K562 (cell line): Measurements from ENCODE around the gene KARS1. TPM values are rescaled to one million over a fixed set of nuclear protein-coding genes. Genes with fewer than 3 reads are reported as not detected.

Source experiments
- ATAC-seq: fragments of 200-7000 bp; cut with Tn5 transposase; 3 replicates; pipeline ENCODE4 v1.9.1; 2020; ENCODE audit warnings: moderate library complexity
- BruUV-seq: library from RNA; stranded (reverse); fragments of 400-500 nt; replicated peaks from 2 replicates; lab custom pipeline; 2021; lab: Mats Ljungman, UMichigan
- CTCF ChIA-PET: fragments of 300-600 bp; formaldehyde crosslinking; extraction: SDS; loops from one replicate; lab custom pipeline; 2021; ENCODE audit warnings: low intra/inter-chr PET ratio; lab: Yijun Ruan, JAX
- POLR2A ChIA-PET: fragments of 300-600, 350-650 bp; sonication (Branson Sonifier 250); formaldehyde crosslinking; extraction: SDS; loops from one replicate; lab custom pipeline; 2021; ENCODE audit warnings: antibody characterized with exemption, inconsistent platforms; lab: Yijun Ruan, JAX
- DNase-seq, 4 experiments: peaks; one replicate each; pipeline versions ENCODE4 v3.0.0 to v3.0.0-alpha.2; 2011 to 2018; ENCODE audit warnings: low spot score in 3 of 4, mixed read lengths in 3 of 4; ENCODE audit errors: extremely low read depth in 1 of 4
- FAIRE-seq: peaks from 2 replicates; lab custom pipeline; 2011; peaks lifted over from hg19 to GRCh38; lab: Jason Lieb, UNC
- H2AFZ ChIP-seq: 2 replicates; pipeline ENCODE4 v1.6.0; 2011; ENCODE audit warnings: low read depth, low read length, control low read depth, inconsistent platforms
- H3K27ac ChIP-seq: fragments of 200-600 bp; 3 replicates; pipeline ENCODE4 v1.8.0; 2011; ENCODE audit warnings: low read depth, mild to moderate bottlenecking, control low read depth, inconsistent platforms, low read length, moderate library complexity, mixed read lengths; ENCODE audit errors: extremely low read depth
- H3K27me3 ChIP-seq, 2 experiments: fragments of 300-600 bp in 1 of 2; 2 replicates in 1 of 2; 3 replicates in 1 of 2; pipeline versions ENCODE4 v1.6.0 to v1.8.0; 2011; ENCODE audit warnings: inconsistent platforms in 2 of 2, low read length in 2 of 2, mild to moderate bottlenecking in 1 of 2, mixed read lengths in 1 of 2, moderate library complexity in 1 of 2; ENCODE audit not compliant: control insufficient read depth in 2 of 2, insufficient read depth in 2 of 2
- H3K36me3 ChIP-seq: fragments of 300-600 bp; 3 replicates; pipeline ENCODE4 v1.8.0; 2011; ENCODE audit warnings: mild to moderate bottlenecking, low read length, inconsistent platforms; ENCODE audit not compliant: control insufficient read depth, insufficient read depth
- H3K4me1 ChIP-seq, 2 experiments: fragments of 200-600 bp in 1 of 2; replicated peaks in 1 of 2; 2 replicates in 1 of 2; 3 replicates in 1 of 2; pipeline versions ENCODE4 v1.5.1 to v1.8.0; 2011; ENCODE audit warnings: inconsistent platforms in 2 of 2, low read length in 2 of 2, mild to moderate bottlenecking in 1 of 2, mixed read lengths in 1 of 2, moderate library complexity in 1 of 2; ENCODE audit not compliant: control insufficient read depth in 2 of 2, insufficient read depth in 2 of 2
- H3K4me2 ChIP-seq: 2 replicates; pipeline ENCODE4 v1.6.1; 2011; ENCODE audit warnings: low read length, control low read depth, inconsistent platforms, mixed read lengths; ENCODE audit not compliant: insufficient read depth
- H3K4me3 ChIP-seq: fragments of 200-600 bp; sonication (generic), shearing (Covaris generic); 2 replicates; pipeline ENCODE4 v1.5.1; 2016; ENCODE audit warnings: control low read depth, inconsistent platforms
- H3K79me2 ChIP-seq: fragments of 200-600 bp; 3 replicates; pipeline ENCODE4 v1.8.0; 2011; ENCODE audit warnings: low read length, inconsistent platforms; ENCODE audit not compliant: control insufficient read depth, insufficient read depth
- H3K9ac ChIP-seq, 2 experiments: 2 replicates each; pipeline versions ENCODE4 v1.6.0 to v1.6.1; 2011; ENCODE audit warnings: low read depth in 2 of 2, low read length in 2 of 2, control low read depth in 1 of 2, inconsistent platforms in 1 of 2, mild to moderate bottlenecking in 1 of 2, mixed read lengths in 1 of 2; ENCODE audit not compliant: insufficient read depth in 1 of 2
- H3K9me1 ChIP-seq: one replicate; pipeline ENCODE4 v1.6.0; 2011; ENCODE audit warnings: inconsistent platforms, mild to moderate bottlenecking, low read length, moderate library complexity; ENCODE audit not compliant: control insufficient read depth, insufficient read depth
- H3K9me3 ChIP-seq: replicated peaks from 2 replicates; pipeline ENCODE4 v1.5.1; 2011; ENCODE audit warnings: low read depth, low read length, inconsistent platforms; ENCODE audit not compliant: control insufficient read depth, insufficient read depth
- H4K20me1 ChIP-seq: replicated peaks from 2 replicates; pipeline ENCODE4 v1.6.1; 2011; ENCODE audit warnings: low read length, inconsistent platforms, mixed read lengths; ENCODE audit not compliant: control insufficient read depth, insufficient read depth
- BACH1 ChIP-seq: fragments of 200-800 bp; sonication (Bioruptor generic); IDR thresholded peaks from 2 replicates; pipeline ENCODE4 v1.6.1; 2016; ENCODE audit warnings: missing genetic modification characterization, missing compliant biosample characterization
- BRF1 ChIP-seq: IDR thresholded peaks from 3 replicates; pipeline ENCODE4 v1.6.1; 2011; ENCODE audit warnings: borderline replicate concordance, mild to moderate bottlenecking; ENCODE audit not compliant: insufficient read length; ENCODE audit errors: extremely low read depth
- BRF2 ChIP-seq: IDR thresholded peaks from 3 replicates; pipeline ENCODE4 v1.6.1; 2011; ENCODE audit warnings: borderline replicate concordance, mild to moderate bottlenecking; ENCODE audit not compliant: insufficient read length, insufficient read depth
- CEBPG ChIP-seq, 3 experiments: fragments of 200-800 bp in 1 of 3; sonication (Bioruptor generic) in 1 of 3; sonication (generic) in 1 of 3; formaldehyde crosslinking in 1 of 3; IDR thresholded peaks in 2 of 3; conservative IDR thresholded peaks in 1 of 3; 2 replicates each; pipeline versions ENCODE4 v1.6.1 to v1.8.0; 2016 to 2022; ENCODE audit warnings: missing compliant biosample characterization in 2 of 3, missing genetic modification characterization in 2 of 3, mild to moderate bottlenecking in 1 of 3, missing genetic modification reagents in 1 of 3
- COPS2 ChIP-seq: fragments of 450-650 bp; conservative IDR thresholded peaks from 2 replicates; pipeline ENCODE4 v1.6.1; 2016; ENCODE audit warnings: mild to moderate bottlenecking, moderate library complexity
- EP300 ChIP-seq: IDR thresholded peaks from 2 replicates; pipeline ENCODE4 v1.6.1; 2012; ENCODE audit warnings: low read length, improper control_type of control experiment
- HDAC3 ChIP-seq: fragments of 450-650 bp; IDR thresholded peaks from 2 replicates; pipeline ENCODE4 v1.6.1; 2018; ENCODE audit warnings: borderline replicate concordance, mild to moderate bottlenecking, moderate library complexity; ENCODE audit not compliant: partially characterized antibody
- LCOR ChIP-seq: sonication (generic); formaldehyde crosslinking; IDR thresholded peaks from 2 replicates; pipeline ENCODE4 v1.8.0; 2022; ENCODE audit warnings: mild to moderate bottlenecking, missing genetic modification reagents
- MEF2A ChIP-seq: IDR thresholded peaks from 2 replicates; pipeline ENCODE4 v1.6.1; 2011; ENCODE audit warnings: low read depth, mild to moderate bottlenecking, low read length, moderate library complexity; ENCODE audit not compliant: control insufficient read depth
- NBN ChIP-seq: fragments of 450-650 bp; IDR thresholded peaks from 2 replicates; pipeline ENCODE4 v1.6.1; 2016; ENCODE audit warnings: low read depth, mild to moderate bottlenecking
- PKNOX1 ChIP-seq: fragments of 450-650 bp; IDR thresholded peaks from 2 replicates; pipeline ENCODE4 v1.6.1; 2016
- POLR3G ChIP-seq: IDR thresholded peaks from 2 replicates; pipeline ENCODE4 v1.6.1; 2011; ENCODE audit not compliant: insufficient read length, insufficient replicate concordance; ENCODE audit errors: extremely low read depth
- SAFB ChIP-seq: fragments of 200-400 bp; formaldehyde crosslinking; IDR thresholded peaks from 2 replicates; pipeline ENCODE4 v1.6.1; 2017; ENCODE audit warnings: low read depth, low read length, borderline replicate concordance
- TAL1 ChIP-seq: fragments of 450-650 bp; IDR thresholded peaks from 2 replicates; pipeline ENCODE4 v1.6.1; 2016; ENCODE audit warnings: mild to moderate bottlenecking
- ZBTB33 ChIP-seq: sonication (generic); formaldehyde crosslinking; IDR thresholded peaks from 2 replicates; pipeline ENCODE4 v1.8.1; 2023; ENCODE audit warnings: mild to moderate bottlenecking, missing genetic modification reagents
- ZC3H4 ChIP-seq: sonication (generic); formaldehyde crosslinking; IDR thresholded peaks from 2 replicates; pipeline ENCODE4 v1.9.0; 2021; ENCODE audit warnings: missing genetic modification reagents, borderline replicate concordance
- ZKSCAN3 ChIP-seq: fragments of 250-450 bp; sonication (Bioruptor Pico); IDR thresholded peaks from 2 replicates; pipeline ENCODE4 v1.4.0; 2020
- ZNF75A ChIP-seq: fragments of 450-650 bp; formaldehyde crosslinking; IDR thresholded peaks from 2 replicates; pipeline ENCODE4 v1.4.0; 2020; ENCODE audit warnings: mild to moderate bottlenecking
- in situ Hi-C: fragments of 300-500 bp; cut with MboI; formaldehyde crosslinking; loops from 4 replicates; pipeline ENCODE4 v1.15.0; 2018; ENCODE audit warnings: inconsistent platforms, mixed read lengths
- intact Hi-C: fragments of 100-400 bp; cut with micrococcal nuclease; formaldehyde crosslinking; loops from 2 replicates; pipeline ENCODE4 v1.14.2; 2022
- polyA plus RNA-seq, 8 experiments: library from polyadenylated mRNA; depleted of rRNA in 4 of 8; stranded (reverse) in 5 of 8; unstranded in 3 of 8; fragments of >200 nt; fragmentation: Nextera tagmentation in 2 of 8; fragmentation: Illumina TruSeq in 1 of 8; extraction: Ambion mirVana in 2 of 8; extraction: Trizol in 1 of 8; gene quantifications; 2 replicates each; pipeline versions ENCODE4 v1.2.1 to v1.2.3, GENCODE V29; 2011 to 2014; ENCODE audit warnings: inconsistent platforms in 1 of 8, missing spikeins in 1 of 8
- total RNA-seq, 7 experiments: library from RNA; depleted of rRNA in 6 of 7; stranded (reverse); fragments of >200 nt in 6 of 7; fragmentation: Illumina TruSeq in 2 of 7; extraction: Trizol in 2 of 7; gene quantifications; 2 replicates each; pipeline versions ENCODE4 v1.2.1 to v1.2.3, GENCODE V29; 2011 to 2021; ENCODE audit warnings: low replicate concordance in 1 of 7

KARS1 gene
- total and polyA plus RNA-seq, 9 of the 15 experiments (the other 6 are each of a cell fraction or from before 2014, with no cell fraction given): 223 to 386 (median 304) TPM

GRCh38 chr16:75667503-75667902, 20.0 kb upstream of the KARS1 start:
- FAIRE-seq (no peak), ATAC-seq (no peak), DNase-seq (no peak)
- TF ChIP-seq SAFB: no peak
- no peak for TF ChIP-seq POLR3G
- TF ChIP-seq HDAC3: no peak
- TF ChIP-seq ZC3H4: no peak
- no peak for TF ChIP-seq ZNF75A (CRISPR knock-in tag)
- TF ChIP-seq CEBPG (CRISPR knock-in tag; IDR thresholded peaks at IDR 0.05): no peak
- TF ChIP-seq CEBPG (tag; conservative IDR thresholded peaks at IDR 0.05 in 1 of 2, IDR thresholded peaks at IDR 0.05 in 1 of 2): no peak
- TF ChIP-seq NBN: no peak
- no peak for TF ChIP-seq BRF1
- TF ChIP-seq PKNOX1: no peak
- TF ChIP-seq COPS2: no peak
- no peak for TF ChIP-seq MEF2A
- TF ChIP-seq LCOR: no peak
- TF ChIP-seq BACH1 (tag): no peak
- no peak for TF ChIP-seq TAL1
- no peak for TF ChIP-seq BRF2
- no peak for TF ChIP-seq ZBTB33 (CRISPR knock-in tag)
- TF ChIP-seq EP300: no peak
- no peak for TF ChIP-seq ZKSCAN3 (CRISPR knock-in tag)
- Histone ChIP-seq H3K9me3 (no peaks in the 10 kb centered on the region), H3K4me2 (no peak overlapping the region), H2AFZ (no peak overlapping the region), H3K9me1 (no peaks in the 10 kb centered on the region), H3K4me3 (no peak overlapping the region), H3K4me1 (no peaks in the 10 kb centered on the region), H4K20me1 (no peaks in the 10 kb centered on the region), H3K36me3 (no peaks in the 10 kb centered on the region), H3K27ac (no peak overlapping the region), H3K79me2 (no peaks in the 10 kb centered on the region), H3K27me3 (peaks cover 4 to 8% of the 10 kb centered on the region in 2 experiments; a peak in 2 of 5 replicates), H3K9ac (no peak overlapping the region)
- ChIA-PET CTCF (no interaction called here), POLR2A (no interaction called here)
- BruUV-seq: no TSS peak
- intact Hi-C loops: no loop called here
- in situ Hi-C loops: no loop called here
